ENCODE results near the gene CENPM.

DNA sequence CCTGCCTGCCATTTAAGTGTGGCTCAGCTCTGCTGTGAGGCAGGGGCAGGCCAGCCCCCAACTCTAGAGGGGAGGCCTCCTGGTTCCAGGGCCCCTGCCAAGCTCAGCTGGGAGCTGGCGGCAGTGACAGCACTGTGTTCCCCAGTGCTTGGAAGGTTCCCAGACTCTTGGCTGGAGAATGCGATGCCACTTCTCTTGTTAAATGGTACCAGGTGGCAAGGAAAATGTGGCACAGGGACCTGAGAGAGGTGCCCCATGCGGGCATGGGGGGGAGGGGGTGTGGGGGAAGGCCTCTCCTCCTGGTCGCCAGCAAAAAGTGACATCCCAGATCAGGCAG is 12.0 kb downstream of the CENPM start:
- TF ChIP-seq RAD21 (IDR thresholded peaks at IDR 0.05; ENCODE audit: low read depth) = no peak
- TF ChIP-seq TCF12 (IDR thresholded peaks at IDR 0.05; ENCODE audit: low read depth) = no peak
- no peak for TF ChIP-seq TAF1 (IDR thresholded peaks at IDR 0.05; ENCODE audit: low read depth)
- TF ChIP-seq, protein P1, sequence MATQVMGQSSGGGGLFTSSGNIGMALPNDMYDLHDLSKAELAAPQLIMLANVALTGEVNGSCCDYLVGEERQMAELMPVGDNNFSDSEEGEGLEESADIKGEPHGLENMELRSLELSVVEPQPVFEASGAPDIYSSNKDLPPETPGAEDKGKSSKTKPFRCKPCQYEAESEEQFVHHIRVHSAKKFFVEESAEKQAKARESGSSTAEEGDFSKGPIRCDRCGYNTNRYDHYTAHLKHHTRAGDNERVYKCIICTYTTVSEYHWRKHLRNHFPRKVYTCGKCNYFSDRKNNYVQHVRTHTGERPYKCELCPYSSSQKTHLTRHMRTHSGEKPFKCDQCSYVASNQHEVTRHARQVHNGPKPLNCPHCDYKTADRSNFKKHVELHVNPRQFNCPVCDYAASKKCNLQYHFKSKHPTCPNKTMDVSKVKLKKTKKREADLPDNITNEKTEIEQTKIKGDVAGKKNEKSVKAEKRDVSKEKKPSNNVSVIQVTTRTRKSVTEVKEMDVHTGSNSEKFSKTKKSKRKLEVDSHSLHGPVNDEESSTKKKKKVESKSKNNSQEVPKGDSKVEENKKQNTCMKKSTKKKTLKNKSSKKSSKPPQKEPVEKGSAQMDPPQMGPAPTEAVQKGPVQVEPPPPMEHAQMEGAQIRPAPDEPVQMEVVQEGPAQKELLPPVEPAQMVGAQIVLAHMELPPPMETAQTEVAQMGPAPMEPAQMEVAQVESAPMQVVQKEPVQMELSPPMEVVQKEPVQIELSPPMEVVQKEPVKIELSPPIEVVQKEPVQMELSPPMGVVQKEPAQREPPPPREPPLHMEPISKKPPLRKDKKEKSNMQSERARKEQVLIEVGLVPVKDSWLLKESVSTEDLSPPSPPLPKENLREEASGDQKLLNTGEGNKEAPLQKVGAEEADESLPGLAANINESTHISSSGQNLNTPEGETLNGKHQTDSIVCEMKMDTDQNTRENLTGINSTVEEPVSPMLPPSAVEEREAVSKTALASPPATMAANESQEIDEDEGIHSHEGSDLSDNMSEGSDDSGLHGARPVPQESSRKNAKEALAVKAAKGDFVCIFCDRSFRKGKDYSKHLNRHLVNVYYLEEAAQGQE (IDR thresholded peaks at IDR 0.05; ENCODE audit: low read depth) = no peak
- no peak for TF ChIP-seq EP300 (IDR thresholded peaks at IDR 0.05; ENCODE audit: borderline replicate concordance)
- no peak for TF ChIP-seq EGR1 (IDR thresholded peaks at IDR 0.05)
- TF ChIP-seq NFIC (IDR thresholded peaks at IDR 0.05) = no peak
- TF ChIP-seq, protein P2, sequence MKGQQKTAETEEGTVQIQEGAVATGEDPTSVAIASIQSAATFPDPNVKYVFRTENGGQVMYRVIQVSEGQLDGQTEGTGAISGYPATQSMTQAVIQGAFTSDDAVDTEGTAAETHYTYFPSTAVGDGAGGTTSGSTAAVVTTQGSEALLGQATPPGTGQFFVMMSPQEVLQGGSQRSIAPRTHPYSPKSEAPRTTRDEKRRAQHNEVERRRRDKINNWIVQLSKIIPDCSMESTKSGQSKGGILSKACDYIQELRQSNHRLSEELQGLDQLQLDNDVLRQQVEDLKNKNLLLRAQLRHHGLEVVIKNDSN (IDR thresholded peaks at IDR 0.05) = no peak
- no peak for TF ChIP-seq CREB1 (IDR thresholded peaks at IDR 0.05; ENCODE audit: low read depth)
- TF ChIP-seq ZBTB7A (IDR thresholded peaks at IDR 0.05; ENCODE audit: low read depth) = no peak
- TF ChIP-seq YY1 (IDR thresholded peaks at IDR 0.05; ENCODE audit: low read depth) = no peak
- no peak for TF ChIP-seq FOXM1 (IDR thresholded peaks at IDR 0.05; ENCODE audit: borderline replicate concordance, low read depth)
- TF ChIP-seq CEBPB (IDR thresholded peaks at IDR 0.05) = no peak
- TF ChIP-seq TEAD4 (IDR thresholded peaks at IDR 0.05) = no peak
